Left colon (tissue), 2 donors: ENCODE measurements around the gene UFD1. TPM values are rescaled to one million over a fixed set of nuclear protein-coding genes. Genes with fewer than 3 reads are reported as not detected.

Source experiments
- ATAC-seq: fragments of 200-7000 bp; cut with Tn5 transposase; one replicate; pipeline ENCODE4 v1.9.1; 2020; ENCODE audit warnings: mild to moderate bottlenecking, moderate library complexity
- DNase-seq, 2 donors: peaks; one replicate each; pipeline ENCODE4 v3.0.0-alpha.2; 2020
- intact Hi-C, 2 donors: fragments of 100-400 bp; cut with DNase I in 1 of 2; cut with micrococcal nuclease in 1 of 2; formaldehyde crosslinking; loops; one replicate each; pipeline versions ENCODE4 v1.11.2 to v1.14.0; 2022; cut with DNase I, micrococcal nuclease
- total RNA-seq, 2 donors: library from RNA; stranded (reverse); fragmentation: NEBNext Ultra II Directional; extraction: Animal tissue kit (Norgen Biotek cat#: 25700); gene quantifications; one replicate each; pipeline ENCODE4 v1.2.1, GENCODE V29; 2021
- donor health status: DM: no; HTN: no; CAD: no.
- donor health status: DM: yes; HTN: yes; CAD: no.

UFD1 gene
- total RNA-seq, 2 donors from 2014 or later, result 48.8 to 51.8 TPM

DNA sequence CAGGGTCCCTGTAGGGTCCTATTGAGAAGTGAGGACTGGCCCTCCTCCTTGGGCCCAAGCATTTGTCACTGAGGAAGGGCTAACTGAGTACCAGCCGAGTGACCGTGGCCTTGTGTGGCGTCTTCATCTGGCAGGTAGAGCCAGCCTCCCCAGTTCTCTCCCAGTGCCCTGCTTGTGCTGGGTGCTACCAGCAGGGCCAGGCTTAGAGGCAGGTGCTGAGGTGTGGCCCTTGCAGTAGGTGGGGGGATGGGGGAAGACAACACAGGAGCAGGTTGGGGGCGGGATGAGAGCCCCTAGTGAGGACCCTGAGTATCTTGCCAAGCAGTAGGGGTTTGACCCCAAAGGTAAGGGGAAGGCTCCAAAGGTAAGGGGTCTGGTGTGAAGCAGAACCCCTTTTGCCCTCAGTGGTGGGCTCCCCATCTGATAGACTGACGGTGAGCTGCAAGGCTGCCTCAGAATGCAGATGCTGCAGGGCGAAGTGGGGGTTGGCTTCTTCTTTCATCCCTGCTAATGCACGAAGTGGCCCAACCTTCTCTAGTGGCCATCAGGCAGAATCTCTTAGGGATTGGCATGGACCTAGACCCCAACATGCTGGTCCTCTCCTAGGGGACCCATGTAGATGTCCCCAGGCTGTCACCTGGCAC is 20.4 kb upstream of the UFD1 start:
- DNase-seq (no peak), ATAC-seq (no peak)
- intact Hi-C loops, result no loop called here

GRCh38 chr22:19498866-19499190 is 19.8 kb upstream of the UFD1 start:
- intact Hi-C loops, result no loop called here
- ATAC-seq, result no peak
- no peak for DNase-seq

DNA sequence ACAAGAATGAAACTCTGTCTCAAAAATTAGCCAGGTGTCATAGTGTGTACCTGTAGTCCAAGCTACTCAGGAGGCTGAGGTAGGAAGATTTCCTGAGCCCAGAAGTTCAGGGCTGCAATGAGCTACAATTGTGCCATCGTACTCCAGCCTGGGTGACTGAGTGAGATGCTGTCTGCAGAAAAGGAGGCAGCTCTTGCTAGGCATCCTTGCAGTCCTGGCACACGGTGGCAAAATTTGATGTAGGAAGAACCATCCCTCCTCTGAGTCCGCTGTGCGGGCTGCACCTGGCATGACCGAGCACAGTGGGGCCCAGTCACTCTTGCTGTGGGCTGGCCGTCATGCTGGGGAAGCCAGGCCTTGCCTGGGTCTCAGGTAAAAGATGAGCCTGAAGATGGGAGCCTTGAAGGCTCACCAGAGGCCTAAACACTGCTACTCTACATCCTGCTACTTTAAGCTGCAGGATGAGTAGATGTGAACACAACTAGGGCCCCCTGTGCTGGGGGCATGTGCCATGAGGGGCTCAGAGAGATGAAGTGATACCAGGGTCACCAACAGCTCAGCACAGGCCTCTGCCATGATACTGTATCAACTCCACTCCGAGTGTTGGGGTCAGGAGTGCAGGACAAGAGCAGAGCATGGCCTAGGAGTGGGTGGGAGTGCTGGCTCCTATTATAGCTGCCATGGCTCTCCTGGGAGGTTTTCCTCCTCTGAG is 19.3 kb upstream of the UFD1 start:
- no peak for DNase-seq
- no peak for ATAC-seq
- intact Hi-C loops, result no loop called here

- DNase-seq (no peak), ATAC-seq (no peak)
- intact Hi-C loops, result no loop called here
Measured at GRCh38 chr22:19497245-19497644, 18.3 kb upstream of the UFD1 start.

- ATAC-seq (no peak), DNase-seq (no peak)
- intact Hi-C loops, result no loop called here
Measured at GRCh38 chr22:19496324-19496630, 17.3 kb upstream of the UFD1 start.

GRCh38 chr22:19495562-19496323 is 16.8 kb upstream of the UFD1 start:
- DNase-seq (no peak), ATAC-seq (no peak)
- intact Hi-C loops, result no loop called here

DNA sequence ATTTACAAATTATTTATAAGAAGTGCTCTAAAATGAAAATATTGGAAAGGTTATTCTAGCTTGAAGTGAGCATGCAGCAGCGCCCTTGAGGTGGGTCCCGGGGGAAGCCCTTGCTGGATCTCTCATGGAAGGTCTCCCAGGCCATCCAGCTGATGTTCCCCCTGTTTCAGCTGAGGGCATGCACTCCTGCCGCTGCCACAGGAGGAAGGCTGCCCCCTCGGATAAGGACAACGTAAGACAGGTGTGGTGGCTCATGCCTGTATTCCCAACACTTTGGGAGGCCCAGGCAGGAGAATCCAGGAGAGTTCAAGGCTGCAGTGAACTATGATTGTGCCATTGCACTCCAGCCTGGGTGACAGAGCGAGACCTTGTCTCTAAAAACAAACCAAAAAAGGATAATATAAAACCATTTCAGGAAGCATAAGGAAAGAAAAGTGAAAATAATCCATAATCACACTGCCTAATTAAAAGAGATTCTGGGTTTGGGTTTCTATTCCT is 15.7 kb upstream of the UFD1 start:
- ATAC-seq (no peak), DNase-seq (no peak)
- intact Hi-C loops, result no loop called here

GRCh38 chr22:19494001-19494560 is 15.1 kb upstream of the UFD1 start:
- no peak for ATAC-seq
- no peak for DNase-seq
- intact Hi-C loops, result no loop called here

DNA sequence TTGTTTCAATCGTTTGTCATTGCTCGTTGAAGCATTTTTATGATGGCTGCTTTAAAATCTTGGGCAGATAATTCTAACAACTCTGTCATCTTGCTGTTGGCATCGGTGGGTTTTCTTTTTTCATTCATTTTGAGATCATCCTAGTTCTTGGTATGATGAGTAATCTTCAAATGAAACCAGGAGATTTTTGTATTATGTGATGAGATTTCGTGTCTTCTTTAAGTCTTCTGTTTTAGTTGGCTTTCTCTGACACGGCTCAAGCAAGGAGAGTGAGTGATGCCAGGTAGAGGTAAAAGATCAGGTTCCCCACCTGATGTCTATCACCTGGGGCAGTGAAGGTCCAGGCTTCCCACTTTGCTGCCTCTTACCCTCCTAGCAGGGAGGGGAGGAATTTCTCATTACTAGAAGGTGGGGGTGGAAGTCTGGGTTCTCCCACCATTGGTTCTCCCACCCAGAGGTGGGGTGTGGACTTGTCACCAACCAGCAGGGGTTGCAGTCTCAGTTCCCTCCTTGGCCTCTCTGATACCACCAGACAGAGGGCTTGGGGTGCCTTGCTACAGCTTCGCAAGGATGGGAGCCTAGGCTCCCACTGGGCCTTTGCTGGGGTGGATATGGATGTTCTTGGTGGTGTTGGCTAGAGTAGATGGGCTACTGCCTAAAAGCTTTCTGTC is 13.6 kb upstream of the UFD1 start:
- ATAC-seq (no peak), DNase-seq (no peak)
- intact Hi-C loops, result no loop called here

- ATAC-seq (no peak), DNase-seq (no peak)
- intact Hi-C loops, result no loop called here
Measured at GRCh38 chr22:19490628-19491230, 11.7 kb upstream of the UFD1 start.

GRCh38 chr22:19488884-19489843 is 10.2 kb upstream of the UFD1 start:
- intact Hi-C loops, result no loop called here
- no peak for DNase-seq
- peak; percentile 70 for ATAC-seq

GRCh38 chr22:19488285-19488684 is 9.3 kb upstream of the UFD1 start:
- intact Hi-C loops, result no loop called here
- no peak for ATAC-seq
- DNase-seq, result no peak

DNA sequence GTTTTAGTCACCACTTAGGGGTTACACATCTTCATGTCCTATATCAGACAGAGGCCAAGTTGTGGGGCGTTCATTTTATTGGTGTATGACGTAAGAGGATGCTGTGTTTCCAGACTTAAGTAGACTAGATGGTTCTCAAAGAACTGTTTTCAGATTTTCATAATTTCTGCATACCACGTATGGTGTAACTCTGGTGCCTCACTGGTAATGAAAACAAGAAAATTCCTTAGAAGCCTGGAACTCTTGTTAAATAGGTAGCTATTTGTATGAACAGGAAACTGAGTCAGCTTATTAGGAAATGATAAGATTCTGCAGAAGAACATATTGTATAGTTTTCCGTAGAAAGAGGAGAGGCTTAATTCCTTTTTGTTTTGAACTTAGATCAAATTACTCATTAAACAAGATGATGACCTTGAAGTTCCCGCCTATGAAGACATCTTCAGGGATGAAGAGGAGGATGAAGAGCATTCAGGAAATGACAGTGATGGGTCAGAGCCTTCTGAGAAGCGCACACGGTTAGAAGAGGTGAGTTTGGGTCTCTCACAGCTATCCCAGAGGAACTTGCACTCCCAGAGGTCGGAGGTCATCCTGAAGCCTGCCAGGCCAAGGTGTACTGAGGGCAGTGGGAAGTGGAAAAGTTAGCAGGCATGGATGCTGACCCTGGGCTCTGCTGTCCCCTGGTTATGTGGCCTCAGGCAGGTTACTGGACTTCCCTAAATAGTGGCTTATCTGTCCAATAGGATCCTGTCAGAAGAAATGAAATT is 4.7 kb upstream of the UFD1 start:
- intact Hi-C loops, result no loop called here
- ATAC-seq (no peak), DNase-seq (no peak)

DNA sequence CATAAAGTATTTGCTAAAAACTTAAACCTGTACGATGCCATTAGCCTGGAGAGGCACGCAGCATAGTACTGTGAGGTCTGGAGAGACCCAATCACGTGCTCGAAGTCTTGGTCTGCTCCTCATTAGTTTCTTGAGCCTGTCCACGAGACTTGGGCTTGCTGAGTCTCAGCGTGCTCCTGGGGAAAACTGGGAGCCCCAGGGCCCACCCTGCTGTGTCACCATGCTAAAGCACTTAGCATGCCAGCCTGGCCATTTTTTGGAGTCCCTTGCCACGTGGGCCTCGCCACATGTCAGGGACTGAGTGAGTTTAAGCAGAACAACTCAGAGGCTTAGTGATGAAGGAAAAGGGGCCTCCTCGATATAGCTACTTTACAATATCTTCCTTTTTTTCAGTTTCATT is 3.3 kb upstream of the UFD1 start:
- intact Hi-C loops, result no loop called here
- no peak for DNase-seq
- no peak for ATAC-seq

DNA sequence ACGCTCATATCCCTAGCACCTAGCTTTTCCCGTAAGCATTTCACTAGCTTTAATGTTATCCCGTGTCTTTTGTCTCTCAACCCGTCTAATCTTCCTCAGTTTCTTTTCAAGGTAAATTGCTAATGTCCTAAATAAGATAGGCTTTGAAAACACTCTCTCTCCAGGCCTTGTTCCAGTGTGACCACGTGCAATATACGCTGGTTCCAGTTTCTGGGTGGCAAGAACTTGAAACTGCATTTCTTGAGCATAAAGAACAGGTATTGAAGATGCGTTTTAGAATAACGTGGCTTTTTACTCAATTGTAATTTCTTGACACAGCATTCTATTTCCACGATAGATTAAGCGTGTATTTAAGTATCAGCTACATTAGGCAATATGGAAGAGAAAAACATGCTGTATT is 1.8 kb upstream of the UFD1 start:
- intact Hi-C loops, result no loop called here
- DNase-seq (no peak), ATAC-seq (no peak)

DNA sequence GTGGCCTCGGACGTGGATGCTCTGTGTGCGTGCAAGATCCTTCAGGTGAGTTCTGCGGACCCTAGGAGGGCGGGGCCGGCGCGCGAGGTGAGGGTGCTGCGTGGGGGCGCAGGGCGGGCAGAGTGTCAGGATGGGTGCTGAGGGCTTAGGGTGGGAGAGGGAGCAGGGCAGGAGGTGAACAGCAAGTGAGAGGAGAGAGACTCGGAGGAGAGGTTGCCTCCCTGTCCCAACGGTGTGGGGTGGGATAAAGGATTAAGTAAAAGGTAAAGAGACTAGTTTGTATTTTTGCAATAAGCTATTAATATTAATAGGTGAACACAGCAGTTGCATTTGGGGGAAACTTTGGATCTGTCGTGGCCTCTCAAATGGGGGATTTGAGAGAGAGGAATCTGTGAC is 1.2 kb upstream of the UFD1 start:
- intact Hi-C loops, result no loop called here
- ATAC-seq (no peak), DNase-seq (no peak)
